CD4-positive, alpha-beta T cell treated with Interleukin-21 for 1 hour (primary cell): ENCODE measurements around the gene SRGAP1.
"Not testable (repeated sequence)": the region's sequence is repeated elsewhere in the genome, so short reads cannot be mapped to it uniquely, and the experiment has no call there.

Experiments used
- DNase-seq: peaks from one replicate; pipeline ENCODE4 v3.0.0-alpha.2; 2020

The SRGAP1 gene

DNA sequence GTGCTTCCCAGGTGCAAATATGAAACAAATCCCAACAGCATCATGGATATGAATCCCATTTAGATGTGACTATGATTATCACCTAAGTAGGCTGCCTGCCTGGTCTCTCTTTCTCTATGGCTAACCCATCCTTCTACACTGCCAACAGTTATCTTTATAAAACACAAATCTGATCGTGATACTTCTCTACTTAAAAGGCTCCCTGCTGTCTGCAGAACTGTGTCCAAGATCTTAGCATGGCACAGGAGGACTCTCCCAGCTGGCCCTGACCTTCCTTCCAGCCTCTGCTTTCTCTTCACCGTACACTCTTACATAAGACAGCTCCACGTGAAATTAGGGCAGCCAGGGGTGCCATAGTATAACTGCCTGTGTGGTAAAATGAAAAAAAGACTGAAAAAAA lies 3.5 kb upstream of the SRGAP1 start:
- no peak for DNase-seq

- DNase-seq: no peak
These were observed 2.9 kb upstream of the SRGAP1 start for GRCh38 chr12:63841571-63841970.

- DNase-seq: not testable (repeated sequence)
These were observed 1.8 kb upstream of the SRGAP1 start for GRCh38 chr12:63842750-63843149.

DNA sequence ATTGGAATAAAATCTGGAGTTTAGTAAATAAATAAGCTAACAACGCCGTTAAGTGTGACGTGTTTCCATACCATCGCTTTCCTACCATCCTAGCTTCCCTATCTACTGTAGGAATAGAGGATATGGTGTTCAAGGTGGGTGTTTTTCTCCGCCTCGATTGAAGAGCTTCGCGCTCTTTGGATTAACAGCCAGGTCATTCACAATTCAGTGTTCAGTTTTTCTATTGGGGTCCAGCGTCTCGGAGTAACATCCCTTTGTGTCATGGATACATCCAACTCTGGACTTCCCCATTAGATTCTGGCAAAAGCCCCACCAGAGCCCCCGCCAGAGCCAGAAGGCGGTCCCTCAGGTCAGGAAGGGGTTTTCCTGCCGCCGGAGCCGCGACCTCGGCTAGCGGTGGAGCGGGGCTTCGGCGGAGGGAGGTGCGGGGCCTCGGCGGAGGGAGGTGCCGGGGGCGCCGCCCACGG lies 1.2 kb upstream of the SRGAP1 start:
- DNase-seq: no peak

- peak; percentile 79 for DNase-seq
These were observed 644 bp upstream of the SRGAP1 start for GRCh38 chr12:63843721-63844390.

DNA sequence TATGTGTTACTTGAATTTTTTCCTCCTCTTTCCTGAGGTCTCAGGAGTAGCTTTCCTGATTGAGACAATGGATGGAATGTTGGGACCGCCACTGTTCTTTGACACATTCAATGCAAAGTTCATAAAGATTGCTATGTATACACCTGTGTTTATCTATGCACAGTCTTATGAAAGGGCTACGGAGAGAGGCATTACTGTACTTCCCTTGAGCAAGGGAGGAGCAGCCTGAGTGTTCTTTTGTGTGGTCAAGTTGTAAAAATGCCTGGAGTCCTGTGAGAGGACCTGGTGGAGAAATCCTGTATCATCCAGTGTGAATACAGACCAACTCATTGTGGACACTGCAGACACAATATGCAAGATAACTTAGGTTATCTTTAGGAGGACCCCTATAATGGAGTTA lies 1.2 kb downstream of the SRGAP1 start:
- DNase-seq: no peak

GRCh38 chr12:63846238-63846967 lies 1.9 kb downstream of the SRGAP1 start:
- DNase-seq: no peak

- no peak for DNase-seq
These were observed 4.0 kb downstream of the SRGAP1 start for GRCh38 chr12:63848450-63848849.

GRCh38 chr12:63849106-63849620 lies 4.7 kb downstream of the SRGAP1 start:
- no peak for DNase-seq

- no peak for DNase-seq
These were observed 5.1 kb downstream of the SRGAP1 start for GRCh38 chr12:63849641-63850040.

- no peak for DNase-seq
These were observed 9.5 kb downstream of the SRGAP1 start for GRCh38 chr12:63853978-63854377.

DNA sequence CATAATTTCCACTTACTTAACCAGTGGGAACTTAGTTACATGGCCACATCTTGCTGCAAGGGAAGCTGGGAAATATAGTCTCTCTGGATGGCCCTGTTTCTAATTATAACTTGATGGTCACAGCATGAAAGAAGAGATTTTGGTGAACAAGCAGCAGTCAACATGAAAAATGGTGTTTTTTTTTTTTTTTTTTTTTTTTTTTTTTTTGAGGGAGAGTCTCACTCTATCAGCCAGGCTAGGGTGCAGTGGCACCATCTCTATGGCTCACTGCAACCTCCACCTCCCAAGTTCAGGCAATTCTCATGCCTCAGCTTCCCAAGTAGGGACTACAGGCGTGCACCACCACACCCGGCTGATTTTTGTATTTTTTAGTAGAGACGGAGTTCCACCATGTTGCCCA lies 10.8 kb downstream of the SRGAP1 start:
- DNase-seq: no peak

DNA sequence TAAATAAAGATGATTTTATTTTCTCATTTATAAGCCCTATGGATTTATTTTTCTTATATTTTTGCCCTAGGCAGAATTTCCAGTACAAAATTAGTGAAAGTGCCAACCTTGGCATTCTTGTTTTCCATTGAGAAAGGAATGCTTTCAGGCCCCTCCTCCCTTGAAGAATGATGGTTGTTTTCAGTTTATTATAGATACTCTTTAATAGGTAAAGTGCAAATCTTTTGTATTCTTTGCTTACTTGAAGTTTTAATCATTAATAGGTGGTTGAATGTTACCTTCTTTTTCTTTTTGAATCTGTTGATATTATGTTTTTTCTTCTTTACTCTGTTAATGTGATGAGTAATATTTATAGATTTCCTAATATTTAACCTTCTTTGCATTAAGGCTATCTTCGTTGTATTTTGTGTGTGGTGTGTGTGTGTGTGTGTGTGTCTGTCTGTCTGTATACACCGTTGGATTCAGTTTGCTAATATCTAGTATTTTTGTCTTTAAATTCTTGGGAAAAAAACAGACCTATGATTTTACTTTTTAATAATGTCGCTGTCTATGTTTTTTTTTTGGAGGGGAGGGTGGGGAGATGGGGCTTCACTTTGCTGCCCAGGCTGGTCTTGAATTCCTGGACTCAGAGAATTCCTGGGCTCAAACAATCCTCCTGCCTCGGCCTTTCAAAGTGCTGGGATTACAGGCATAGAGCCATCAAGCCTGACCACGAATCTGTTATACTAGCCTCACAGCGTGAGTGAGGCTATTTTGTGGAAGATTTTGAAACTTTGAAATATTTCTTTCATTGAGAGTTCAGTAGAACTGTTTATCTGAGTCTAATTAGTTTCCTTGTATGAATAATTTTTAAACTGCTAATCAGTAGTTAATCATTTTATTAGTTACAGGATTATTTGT lies 13.5 kb downstream of the SRGAP1 start:
- DNase-seq: no peak

DNA sequence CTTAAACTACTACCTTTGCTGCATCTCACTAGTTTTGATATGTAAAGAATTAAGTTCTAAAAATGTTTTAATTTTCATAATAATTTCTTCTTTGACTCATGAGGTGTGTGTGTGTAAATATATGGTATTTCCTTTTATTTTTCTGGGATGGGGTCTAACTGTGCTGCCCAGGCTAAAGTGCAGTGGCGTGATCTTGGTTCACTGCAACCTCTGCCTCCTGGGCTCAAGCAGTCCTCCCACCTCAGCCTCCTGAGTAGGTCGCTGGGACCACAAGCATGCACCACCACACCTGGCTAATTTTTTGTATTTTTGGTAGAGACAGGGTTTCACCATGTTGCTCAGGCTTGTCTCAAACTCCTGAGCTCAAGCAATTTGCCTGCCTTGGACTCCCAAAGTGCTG lies 15.4 kb downstream of the SRGAP1 start:
- not testable (repeated sequence) for DNase-seq

- no peak for DNase-seq
These were observed 17.9 kb downstream of the SRGAP1 start for GRCh38 chr12:63862187-63862968.

DNA sequence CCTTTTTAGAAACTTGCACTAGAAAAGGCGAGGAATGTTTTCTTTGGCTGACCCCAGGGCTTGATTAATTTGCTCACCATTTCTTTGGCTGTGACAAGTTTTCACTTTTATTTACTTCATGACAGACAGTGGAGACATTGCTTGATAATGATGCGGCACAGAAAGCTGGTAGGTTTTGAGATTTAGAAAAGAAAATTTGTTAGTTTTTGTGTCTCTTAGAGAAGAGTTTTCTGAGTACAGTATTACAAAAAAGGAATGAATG lies 18.4 kb downstream of the SRGAP1 start:
- DNase-seq: no peak

GRCh38 chr12:63863658-63864453 lies 19.4 kb downstream of the SRGAP1 start:
- no peak for DNase-seq

DNA sequence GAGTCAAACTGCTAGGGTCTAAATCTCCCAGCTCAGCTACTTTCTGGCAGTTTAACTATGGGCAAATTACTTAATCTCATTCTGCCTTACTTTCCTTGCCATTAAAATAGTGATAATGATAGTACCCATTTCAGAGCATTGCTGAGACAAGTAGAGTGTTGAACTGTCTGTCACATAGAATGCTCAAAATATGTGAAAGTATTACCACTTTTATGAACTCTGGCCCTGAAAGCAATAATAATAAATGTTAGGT lies 19.9 kb downstream of the SRGAP1 start:
- no peak for DNase-seq

- DNase-seq: no peak
These were observed 20.9 kb downstream of the SRGAP1 start for GRCh38 chr12:63865448-63865847.

DNA sequence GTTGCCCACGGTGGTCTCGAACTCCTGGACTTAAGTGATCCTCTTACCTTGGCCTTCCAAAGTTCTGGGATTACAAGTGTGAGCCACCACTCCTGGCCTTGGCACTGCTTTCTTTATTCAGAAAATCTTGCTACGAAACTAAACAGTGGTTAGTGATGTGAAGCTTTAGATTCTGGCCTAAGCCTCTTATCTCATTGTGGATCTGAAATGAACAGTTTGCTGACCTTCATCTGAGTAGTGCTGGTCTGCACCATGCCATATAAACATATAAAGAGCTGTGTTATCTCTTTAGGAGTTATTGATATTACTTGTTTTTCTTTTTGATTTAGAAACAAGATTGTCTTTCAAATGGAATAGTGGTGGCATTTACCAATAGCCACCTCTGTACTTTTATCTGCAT lies 22.6 kb downstream of the SRGAP1 start:
- DNase-seq: no peak

DNA sequence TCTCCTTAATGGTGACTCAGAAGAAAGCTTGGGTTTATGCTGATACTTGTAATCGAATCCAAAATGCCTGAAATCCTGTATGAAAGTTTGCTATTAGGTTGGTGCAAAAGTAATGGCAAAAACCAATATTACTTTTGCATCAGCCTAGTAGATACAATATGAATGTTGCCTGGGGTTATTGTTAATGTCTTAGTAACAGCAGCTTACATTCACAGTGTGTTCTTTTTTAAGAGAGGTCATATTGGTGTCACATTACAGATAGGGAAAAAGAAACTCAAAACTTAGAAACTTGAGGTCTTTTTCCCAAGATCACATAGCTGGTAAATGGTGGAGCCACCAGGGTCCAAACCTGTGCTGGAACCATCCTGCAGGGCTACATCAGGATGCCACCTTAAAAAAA lies 25.2 kb downstream of the SRGAP1 start:
- no peak for DNase-seq

GRCh38 chr12:63870838-63871237 lies 26.3 kb downstream of the SRGAP1 start:
- no peak for DNase-seq
